ENCODE measurements around the gene PTPN20. TPM values are rescaled to one million over a fixed set of nuclear protein-coding genes. Genes with fewer than 3 reads are reported as not detected.

PTPN20 gene
- total RNA-seq, 2 experiments from 2014 or later: not detected

- CTCF ChIA-PET (ENCODE audit: unreplicated experiment): interaction anchor here (0.6 to 1.9 kb wide), 2 partner anchors 240 to 265 kb away, joined by 3 to 10 read pairs; no protein-coding TSS in a partner anchor
- Histone ChIP-seq H3K9me2 (ENCODE audit: insufficient read depth, low read length) (no peaks in the 10 kb centered on the region), H3K9me3 (ENCODE audit: low read length) (no peaks in the 10 kb centered on the region), H3K27ac (ENCODE audit: low read depth, low read length, poor library complexity, severe bottlenecking) (no peak overlapping the region), H4K20me1 (ENCODE audit: insufficient read depth, low read length) (no peaks in the 10 kb centered on the region), H3K36me3 (ENCODE audit: insufficient read depth, low read length) (no peaks in the 10 kb centered on the region), H3K4me1 (ENCODE audit: insufficient read depth, low read length, poor library complexity, severe bottlenecking) (no peaks in the 10 kb centered on the region), H2AFZ (ENCODE audit: low read length) (no peak overlapping the region), H3K79me2 (ENCODE audit: insufficient read depth, low read depth, low read length) (no peaks in the 10 kb centered on the region), H3K4me3 (ENCODE audit: low read depth, low read length, poor library complexity, severe bottlenecking) (no peak overlapping the region), H3K4me2 (ENCODE audit: low read length) (no peak overlapping the region)
- DNase-seq (ENCODE audit: low spot score): no peak
- TF ChIP-seq CTCF (conservative IDR thresholded peaks at IDR 0.05; ENCODE audit: low read length) (no peak), EZH2phosphoT487 (IDR thresholded peaks at IDR 0.05; ENCODE audit: borderline replicate concordance, low read depth, low read length) (no peak)
- no TSS peak for BruUV-seq (replicated peaks)
- intact Hi-C loops (cut with micrococcal nuclease; ENCODE audit: unreplicated experiment): loop anchor here (2.0 kb wide), 1 partner anchor 266 kb away; no protein-coding TSS in a partner anchor
- POLR2A ChIA-PET: interaction anchor here (1.1 kb wide), 1 partner anchor 309 kb away, joined by 3 read pairs; no protein-coding TSS in a partner anchor
Observed at GRCh38 chr10:47047127-47047504, 135.9 kb downstream of the PTPN20 start.

GRCh38 chr10:47047577-47048525, 136.6 kb downstream of the PTPN20 start:
- Histone ChIP-seq H3K4me3 (ENCODE audit: low read depth, low read length, poor library complexity, severe bottlenecking) (no peak overlapping the region), H2AFZ (ENCODE audit: low read length) (no peak overlapping the region), H3K4me2 (ENCODE audit: low read length) (no peak overlapping the region), H3K9me2 (ENCODE audit: insufficient read depth, low read length) (no peaks in the 10 kb centered on the region), H4K20me1 (ENCODE audit: insufficient read depth, low read length) (no peaks in the 10 kb centered on the region), H3K79me2 (ENCODE audit: insufficient read depth, low read depth, low read length) (no peaks in the 10 kb centered on the region), H3K36me3 (ENCODE audit: insufficient read depth, low read length) (no peaks in the 10 kb centered on the region), H3K4me1 (ENCODE audit: insufficient read depth, low read length, poor library complexity, severe bottlenecking) (no peaks in the 10 kb centered on the region), H3K9me3 (ENCODE audit: low read length) (no peaks in the 10 kb centered on the region), H3K27ac (ENCODE audit: low read depth, low read length, poor library complexity, severe bottlenecking) (no peak overlapping the region)
- BruUV-seq (replicated peaks): no TSS peak
- peak; percentile 62 for DNase-seq (ENCODE audit: low spot score)
- peak; percentile 87 for TF ChIP-seq CTCF (conservative IDR thresholded peaks at IDR 0.05; ENCODE audit: low read length)
- no peak for TF ChIP-seq EZH2phosphoT487 (IDR thresholded peaks at IDR 0.05; ENCODE audit: borderline replicate concordance, low read depth, low read length)
- intact Hi-C loops (cut with micrococcal nuclease; ENCODE audit: unreplicated experiment): loop anchor here (2.0 kb wide), 1 partner anchor 265 kb away; no protein-coding TSS in a partner anchor
- POLR2A ChIA-PET: interaction anchor here (1.1 kb wide), 1 partner anchor 308 kb away, joined by 3 read pairs; no protein-coding TSS in a partner anchor
- CTCF ChIA-PET (ENCODE audit: unreplicated experiment): interaction anchor here (0.6 to 1.9 kb wide), 3 partner anchors 19 to 264 kb away, joined by 3 to 10 read pairs (median 4); no protein-coding TSS in a partner anchor

All from OCI-LY7 (cell line).